Measurements from ENCODE around the gene HLCS.

HLCS gene

DNA sequence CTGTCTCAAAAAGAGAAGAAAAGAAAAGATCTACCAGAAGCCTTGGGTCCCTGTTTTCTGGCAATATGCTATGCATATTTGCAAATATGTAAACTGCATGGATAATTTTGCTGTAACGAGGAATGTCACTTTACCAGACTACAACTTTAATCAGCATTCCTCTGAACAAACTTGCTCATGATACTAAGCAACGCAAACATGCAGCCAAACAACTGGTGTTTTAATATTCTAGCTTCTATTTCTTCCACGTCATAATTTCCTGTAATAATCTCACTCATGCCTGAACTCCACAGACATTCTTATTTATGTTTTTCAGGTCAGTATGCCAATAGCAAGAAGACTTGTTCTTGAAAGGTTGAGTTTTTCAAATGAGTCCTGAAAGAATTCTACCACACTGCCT lies 153.4 kb downstream of the HLCS start:
- no peak for DNase-seq (ENCODE audit: low read depth in 2 of 2)

DNA sequence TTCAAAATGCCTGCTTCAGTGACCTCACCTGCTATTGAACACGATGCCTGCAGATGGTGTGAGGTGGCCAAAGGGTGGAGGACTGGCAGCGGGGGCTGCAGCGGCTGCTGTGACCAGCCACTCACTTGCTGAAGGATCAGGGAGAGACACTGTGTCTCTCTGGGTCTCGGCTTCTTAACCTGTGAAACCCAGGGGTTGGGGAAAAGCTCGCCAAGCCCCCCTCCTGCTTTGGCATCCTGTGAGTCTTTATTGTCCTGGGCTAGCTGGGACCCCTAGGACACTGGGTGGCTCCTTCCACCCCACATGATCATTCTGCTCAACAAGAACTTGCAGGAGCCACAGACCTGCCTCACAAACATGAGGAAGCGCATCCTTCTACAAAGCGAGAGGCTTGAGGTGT lies 154.7 kb downstream of the HLCS start:
- DNase-seq (ENCODE audit: low read depth in 2 of 2) = no peak

DNA sequence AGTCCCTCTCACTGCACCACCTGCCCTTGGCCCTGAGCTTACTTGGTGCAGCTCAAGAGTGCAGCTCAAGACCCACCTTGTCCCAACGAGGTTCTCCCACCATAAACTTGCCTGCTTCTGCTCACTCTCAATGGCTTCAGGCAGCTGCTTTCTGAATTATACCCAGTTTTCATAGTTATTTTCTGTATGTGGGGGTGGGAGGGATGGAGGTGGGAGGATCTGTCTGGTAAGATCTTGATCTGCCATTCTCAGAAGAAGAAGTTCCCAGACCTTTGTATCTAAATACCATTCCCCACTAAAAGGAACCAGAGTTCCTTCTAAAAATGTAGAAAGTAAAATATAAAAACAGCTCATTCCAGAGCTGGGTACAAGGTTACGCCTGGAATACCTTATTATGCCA lies 156.0 kb downstream of the HLCS start:
- no peak for DNase-seq (ENCODE audit: low read depth in 2 of 2)

DNA sequence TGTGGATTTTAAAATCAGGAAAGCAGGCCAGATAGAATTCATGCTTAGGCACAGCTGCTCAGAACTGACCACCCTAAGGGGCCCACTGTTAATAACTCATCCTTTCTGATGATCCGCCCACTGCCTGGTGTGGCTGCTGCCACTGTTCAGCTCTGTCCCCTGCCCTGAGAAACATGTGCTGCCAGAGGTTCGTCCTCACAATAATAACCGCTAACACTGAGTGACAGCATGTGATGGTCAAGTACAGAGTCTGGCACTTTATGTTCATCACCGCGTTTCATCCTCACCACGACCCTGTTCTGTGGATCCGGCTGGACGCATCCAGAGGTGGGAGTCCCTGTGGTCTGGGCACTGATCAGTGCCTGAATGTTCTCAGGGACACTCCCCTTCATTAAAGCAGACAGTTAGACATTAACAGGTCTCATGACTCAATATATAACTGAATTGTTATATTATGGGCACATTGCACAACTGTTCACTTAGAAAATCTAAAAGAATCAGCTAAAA lies 159.0 kb downstream of the HLCS start:
- DNase-seq (ENCODE audit: low read depth in 2 of 2) = no peak

DNA sequence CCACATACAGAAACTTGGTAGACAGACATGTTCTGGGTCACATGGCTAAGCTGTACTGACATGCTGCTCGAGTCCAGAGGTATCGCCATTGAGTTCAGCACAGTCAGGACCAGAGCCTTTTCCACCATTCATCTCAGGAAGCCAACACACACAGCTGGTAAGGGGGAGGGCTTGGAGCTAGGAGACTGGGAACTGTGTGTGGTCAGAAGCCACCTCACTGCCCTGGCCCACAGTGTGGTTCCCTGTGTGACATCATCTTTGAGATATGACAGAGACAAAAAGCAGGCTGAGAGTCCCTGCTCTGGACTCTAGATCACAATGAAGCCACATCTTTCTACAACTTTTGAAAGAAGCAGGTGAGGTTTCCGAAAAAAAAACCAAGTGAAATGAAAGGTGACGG lies 160.4 kb downstream of the HLCS start:
- no peak for DNase-seq (ENCODE audit: low read depth in 2 of 2)

DNA sequence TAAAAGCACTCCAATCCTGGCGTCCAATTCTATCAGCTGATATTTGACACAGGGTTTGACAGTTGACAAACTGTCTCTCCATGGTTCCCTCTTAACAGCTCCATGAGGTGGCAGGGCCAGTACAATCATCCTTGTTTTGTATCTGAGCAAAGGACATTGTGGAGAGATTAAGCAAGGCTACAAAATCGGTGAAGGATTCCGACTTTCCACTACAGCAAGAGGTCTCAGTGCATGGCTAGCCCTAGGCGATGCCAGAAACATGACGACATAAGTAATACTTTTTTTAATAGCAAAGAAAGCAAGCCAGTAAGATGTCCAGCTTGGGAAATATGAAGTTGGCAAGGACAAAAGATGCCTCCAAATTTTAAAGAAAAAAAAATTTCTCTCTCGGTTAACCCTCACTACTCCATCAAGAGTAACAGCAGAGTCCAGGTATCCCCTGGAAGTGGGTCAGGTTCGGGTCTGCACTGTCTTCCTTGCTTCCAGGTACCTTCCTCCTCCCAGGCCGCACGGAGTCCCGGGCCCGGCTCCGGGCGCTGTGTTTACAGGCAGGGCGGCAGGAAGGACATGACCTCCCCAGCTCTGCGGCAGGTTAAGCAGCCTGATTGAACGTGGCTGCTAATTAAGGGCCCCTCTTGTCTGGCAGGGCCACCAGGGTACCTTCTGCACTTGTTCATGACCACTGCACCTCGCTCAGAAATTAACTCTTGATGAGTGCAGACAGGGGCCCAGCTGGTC lies 161.4 kb downstream of the HLCS start:
- DNase-seq (ENCODE audit: low read depth in 2 of 2) = no peak

DNA sequence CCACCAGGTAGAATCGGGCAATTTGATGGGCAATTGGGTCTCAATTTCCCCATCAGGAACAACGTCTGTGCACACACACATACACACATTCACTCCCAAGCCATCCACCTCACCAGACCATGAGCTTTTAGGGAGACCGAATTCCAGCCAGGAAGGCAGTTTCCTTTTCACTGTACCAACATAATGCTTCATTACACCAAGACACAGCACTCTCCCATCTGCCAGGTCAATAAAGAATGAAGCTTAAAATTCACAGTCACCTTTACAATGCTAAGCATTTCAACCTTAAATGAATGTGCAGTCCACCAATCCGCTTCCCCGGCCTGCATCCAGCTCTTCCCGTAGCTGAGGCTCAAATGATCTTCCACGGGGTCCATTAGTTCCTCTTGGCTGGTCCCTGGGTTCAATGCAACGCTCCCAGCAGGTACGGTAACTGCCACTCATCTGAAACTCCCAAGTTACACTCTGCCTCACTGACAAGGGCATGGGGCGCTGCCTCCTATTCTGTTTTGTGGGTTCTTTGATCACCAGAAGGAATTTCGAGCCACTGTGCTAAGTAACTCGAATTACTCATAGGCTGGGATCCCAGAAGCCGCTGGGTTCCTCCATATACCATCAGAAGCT lies 162.5 kb downstream of the HLCS start:
- DNase-seq (ENCODE audit: low read depth in 2 of 2) = no peak

DNA sequence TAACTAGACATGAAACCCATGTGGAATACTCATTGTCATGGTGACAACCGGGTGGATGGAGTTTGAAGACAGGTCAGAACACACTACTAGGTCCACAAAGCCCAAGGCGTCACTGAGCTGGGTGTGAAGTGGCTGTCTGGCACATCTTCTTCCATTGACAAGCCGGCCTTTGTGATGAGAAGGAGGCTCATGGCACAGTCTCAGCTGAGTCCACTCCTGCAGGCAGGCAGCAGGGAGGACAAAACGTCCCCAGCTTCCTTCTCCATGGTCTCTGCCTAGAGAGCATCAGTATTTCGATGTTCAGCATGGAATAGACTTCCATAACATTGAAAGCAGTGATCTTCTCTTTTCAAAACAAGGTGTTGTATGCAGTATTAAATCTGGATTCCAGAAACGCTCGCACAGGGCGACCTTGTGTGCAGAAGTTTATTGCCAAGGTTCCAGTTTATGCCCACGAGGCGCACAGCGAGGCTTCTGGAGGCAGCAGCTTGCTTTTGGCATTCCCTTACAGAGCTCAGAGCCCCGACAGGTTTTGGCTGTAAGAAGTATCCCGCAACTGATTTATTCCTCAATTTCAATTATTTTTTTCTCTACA lies 163.3 kb downstream of the HLCS start:
- DNase-seq (ENCODE audit: low read depth in 2 of 2) = no peak

DNA sequence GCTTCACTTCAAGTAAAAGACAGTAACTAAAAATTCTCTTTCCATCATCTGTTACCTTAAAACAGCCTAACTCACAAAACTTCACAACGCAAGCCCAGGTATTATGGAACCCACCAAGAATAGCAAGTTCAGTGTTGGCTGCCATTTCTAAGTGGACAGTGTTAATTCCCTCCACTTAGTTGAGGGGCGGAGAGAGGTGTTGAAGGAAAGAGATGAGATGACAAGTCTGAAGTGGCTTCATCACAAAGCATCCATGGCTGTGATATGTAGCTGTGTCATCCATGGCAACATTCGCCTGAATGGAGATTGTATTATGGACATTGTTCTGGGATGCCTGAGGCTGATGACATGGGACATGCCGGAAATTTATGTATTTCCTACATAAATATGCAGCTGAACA lies 165.7 kb downstream of the HLCS start:
- no peak for DNase-seq (ENCODE audit: low read depth in 2 of 2)

DNA sequence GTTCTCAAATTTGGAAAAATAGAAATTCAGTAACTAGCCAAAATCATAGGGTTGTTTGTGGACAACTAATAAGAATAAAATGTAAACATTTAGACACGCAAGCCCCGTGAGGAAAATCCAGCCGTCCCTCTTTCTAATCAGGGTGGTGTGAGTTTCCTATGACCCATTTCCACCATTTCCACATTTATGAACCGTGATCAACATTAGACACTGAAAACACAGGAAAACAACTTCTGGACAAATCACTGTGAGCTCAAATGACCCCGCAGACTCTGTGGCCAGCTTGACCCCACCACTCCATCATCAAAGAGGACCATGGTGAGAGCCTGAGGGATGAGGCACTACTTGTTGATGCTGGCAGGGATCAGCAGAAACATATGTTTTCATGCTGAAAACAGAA lies 166.6 kb downstream of the HLCS start:
- no peak for DNase-seq (ENCODE audit: low read depth in 2 of 2)

DNA sequence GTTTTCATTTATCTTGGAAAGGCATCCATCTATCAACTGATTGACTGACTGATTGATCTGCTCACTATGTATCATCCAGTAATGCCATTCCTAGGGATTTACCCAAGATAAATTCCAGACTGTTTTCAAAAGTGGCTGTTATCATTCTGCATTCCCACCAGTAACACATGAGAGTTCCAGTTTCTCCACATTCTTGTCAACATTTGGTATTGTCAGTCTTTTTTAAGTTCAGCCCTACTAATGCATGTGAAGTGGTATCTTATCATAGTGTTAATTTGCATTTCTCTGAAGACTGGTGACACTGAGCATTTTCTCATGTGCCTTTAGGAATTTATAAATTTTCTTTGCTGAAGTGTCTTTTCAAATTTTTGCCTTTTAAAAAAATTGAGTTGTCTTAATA lies 168.0 kb downstream of the HLCS start:
- no peak for DNase-seq (ENCODE audit: low read depth in 2 of 2)

DNA sequence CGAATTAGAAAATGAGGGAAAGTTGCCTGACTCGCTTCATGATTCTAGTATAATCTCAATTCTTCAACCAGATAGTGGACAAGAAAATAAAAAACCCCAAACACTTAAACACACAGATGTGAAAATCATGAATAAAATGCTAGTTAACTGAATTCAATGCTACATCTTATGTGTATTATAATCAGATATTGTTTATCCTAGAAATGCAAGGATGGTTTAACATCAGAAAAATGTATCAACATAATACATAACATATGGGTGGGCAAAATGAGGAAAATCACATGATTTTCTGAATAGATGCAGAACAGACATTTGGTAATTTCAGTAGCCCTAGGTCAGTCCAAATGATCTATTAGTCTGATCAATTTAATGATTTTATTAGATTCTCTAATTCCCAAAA lies 170.4 kb downstream of the HLCS start:
- DNase-seq (ENCODE audit: low read depth in 2 of 2) = no peak

DNA sequence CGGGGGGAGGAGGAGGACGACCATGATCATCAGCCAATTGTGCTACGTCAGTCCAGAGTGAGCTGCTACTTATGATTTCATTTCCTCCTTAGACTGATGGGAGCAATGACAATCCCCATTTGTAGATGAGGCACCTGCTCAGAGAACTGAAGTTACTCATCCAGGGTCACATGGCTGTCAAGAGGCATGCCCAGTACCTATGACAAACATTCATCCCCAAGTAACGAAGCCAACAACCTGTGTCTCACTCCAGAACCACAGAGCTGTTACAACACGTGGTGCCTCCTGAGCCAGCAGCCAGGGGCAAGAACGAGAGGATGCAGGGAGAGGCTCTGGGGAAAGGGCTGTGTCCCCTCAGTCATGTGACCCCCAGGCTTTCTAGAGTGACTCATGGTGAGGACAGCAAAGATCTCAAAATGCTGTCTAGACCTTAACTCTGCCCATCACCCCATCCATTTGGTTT lies 173.9 kb downstream of the HLCS start:
- no peak for DNase-seq (ENCODE audit: low read depth in 2 of 2)

DNA sequence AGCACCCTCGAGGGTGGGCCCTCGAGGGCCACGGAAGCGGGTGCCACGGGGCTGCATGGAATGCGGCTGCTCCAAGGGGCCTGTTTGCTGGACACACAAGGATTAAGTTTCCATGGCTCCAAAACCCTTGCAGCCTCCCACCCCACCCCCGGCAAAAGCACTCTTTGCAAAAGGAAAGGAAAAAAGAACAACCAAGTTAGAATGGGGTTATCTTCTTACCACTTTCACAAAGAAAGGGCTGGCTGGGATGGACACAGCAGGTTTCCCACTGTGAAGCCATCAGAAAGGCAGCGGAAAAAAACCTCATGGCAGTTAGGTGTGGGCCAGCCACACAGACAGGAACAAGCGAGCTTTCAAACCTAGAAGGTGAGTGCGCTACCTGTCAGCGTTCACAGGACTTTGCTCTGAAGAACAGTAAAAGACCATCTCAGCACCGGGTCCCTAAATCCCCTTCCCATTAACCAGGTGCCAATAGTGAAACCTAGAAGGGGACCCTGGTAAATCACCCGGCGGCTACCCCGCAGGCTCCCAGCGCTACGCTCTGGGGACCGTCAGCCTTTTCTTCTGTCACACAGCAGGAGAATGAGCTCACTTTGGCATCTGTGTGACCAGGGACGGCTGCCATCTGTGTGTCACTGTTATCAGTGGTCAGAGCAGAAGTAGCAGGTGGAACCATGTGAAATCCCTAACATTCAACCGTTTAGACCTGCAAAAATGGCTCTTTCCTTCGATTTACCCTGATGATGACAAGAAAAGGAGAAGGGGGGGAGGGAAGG lies 174.6 kb downstream of the HLCS start:
- no peak for DNase-seq (ENCODE audit: low read depth in 2 of 2)

DNA sequence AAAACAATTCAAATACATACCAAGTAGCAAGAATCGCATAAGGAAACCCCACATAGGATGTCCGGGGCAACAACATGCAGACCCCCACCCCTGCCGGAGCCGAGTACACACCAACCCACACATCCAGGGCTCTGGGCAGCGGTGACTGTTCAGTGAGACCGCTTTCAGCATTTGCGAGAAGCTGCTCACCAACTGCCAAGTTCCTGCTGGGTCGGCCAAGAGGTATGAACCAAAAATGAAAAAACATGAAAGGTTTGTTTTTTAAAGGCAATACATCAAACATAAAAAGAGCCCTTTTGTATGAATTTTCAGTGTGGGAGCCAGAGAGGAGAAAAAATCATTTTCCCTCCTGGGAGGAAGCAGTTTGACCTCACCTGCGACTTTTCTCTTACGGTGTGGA lies 175.3 kb downstream of the HLCS start:
- no peak for DNase-seq (ENCODE audit: low read depth in 2 of 2)

DNA sequence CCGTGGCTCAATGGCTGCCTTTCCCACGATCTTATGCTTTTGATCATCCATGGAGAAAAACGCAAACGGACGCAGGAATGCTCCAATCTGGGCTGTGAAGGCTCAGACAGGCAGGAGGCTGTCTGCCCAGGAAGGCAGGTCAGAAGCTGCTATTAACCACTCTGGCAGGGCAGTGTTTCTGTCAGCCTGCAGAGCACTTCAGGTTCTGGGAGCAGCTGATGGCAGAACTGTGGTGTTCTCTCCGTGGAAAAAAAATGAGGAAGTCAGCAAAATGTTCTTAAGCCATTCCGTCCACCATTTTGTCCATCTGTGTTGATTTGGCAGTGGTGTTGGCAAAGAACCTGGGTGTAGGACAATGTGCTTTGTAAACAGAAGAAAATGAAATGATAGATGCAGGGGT lies 175.9 kb downstream of the HLCS start:
- no peak for DNase-seq (ENCODE audit: low read depth in 2 of 2)

DNA sequence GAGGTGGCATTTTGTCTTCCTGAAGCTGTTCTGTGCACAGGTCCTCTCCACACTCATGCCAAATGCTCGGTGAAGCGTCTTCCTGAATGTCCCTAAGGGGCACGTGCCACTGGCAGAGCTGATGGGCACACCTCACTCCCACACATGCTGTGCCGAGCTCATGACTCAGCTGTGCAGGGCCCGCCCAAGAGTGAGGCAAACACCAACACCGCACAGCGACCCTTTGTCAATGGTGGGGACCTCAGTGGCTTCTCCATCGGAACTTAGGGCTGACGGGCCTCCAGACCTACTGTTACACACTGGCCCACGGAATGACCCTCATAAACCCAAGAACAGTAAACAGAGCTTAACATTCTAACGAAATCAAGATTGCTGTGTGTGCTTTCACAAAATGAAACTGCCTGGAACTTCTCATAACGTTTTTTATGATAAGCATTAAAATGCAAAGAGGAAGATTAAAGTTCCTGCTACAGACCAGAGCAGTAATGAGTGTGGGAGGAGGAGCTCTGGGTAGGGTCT lies 178.3 kb downstream of the HLCS start:
- no peak for DNase-seq (ENCODE audit: low read depth in 2 of 2)

DNA sequence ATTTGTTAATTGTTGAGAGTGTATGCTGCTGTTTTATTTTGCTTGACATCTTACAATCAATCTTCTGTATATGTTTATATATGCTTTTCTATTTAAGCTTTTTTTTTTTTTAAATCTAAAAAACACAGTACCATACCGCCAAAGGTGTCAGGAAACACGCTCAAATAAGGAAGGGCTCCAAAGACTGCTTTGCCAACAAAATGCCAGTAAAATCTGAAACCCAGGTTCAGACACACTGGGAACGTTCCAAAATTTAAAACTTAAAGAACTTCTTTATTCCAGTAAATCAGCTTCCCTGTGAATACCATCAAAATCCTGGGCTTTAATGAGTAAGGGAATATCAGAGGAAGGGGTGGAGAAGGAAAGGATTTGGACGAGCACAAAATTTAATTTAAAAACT lies 180.3 kb downstream of the HLCS start:
- DNase-seq (ENCODE audit: low read depth in 2 of 2) = no peak

DNA sequence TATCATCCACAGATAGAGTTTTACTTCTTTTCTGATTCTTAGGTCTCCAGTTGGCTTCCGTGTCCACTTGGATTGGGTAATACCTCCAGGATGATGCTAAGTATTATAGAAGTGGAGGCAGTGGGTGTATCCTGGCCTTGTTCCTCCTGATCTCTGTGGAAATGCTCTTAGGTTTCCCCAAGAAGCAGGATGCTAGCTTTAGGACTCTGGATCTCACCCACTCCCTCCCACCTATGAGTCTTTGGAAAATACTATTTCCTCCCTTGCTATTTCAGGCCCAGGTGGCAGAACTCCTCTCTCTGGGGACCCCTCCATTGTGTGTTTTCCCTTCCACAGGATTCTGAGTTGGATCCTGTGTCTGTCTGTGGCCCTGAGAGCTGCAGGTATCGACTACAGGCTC lies 180.9 kb downstream of the HLCS start:
- DNase-seq (ENCODE audit: low read depth in 2 of 2) = no peak

DNA sequence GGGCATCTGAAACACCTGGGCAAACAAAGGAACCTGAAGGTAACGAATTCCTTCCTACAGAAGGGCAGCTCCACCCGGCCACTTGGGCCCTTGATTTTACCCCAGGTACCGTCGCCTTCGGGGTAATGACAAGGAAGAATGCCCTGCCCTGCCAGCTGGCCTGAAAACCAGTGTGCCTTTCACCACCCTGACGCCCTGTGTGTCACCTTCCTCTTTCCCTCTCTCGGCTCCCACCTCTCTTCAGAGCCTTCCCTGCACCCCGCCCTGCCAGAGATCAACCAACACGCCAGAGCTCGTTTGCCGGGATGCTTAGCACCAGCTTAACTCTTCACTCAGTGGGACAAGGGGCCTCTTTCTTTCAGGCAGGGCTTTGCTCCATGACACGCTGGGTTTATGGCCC lies 181.5 kb downstream of the HLCS start:
- no peak for DNase-seq (ENCODE audit: low read depth in 2 of 2)

DNA sequence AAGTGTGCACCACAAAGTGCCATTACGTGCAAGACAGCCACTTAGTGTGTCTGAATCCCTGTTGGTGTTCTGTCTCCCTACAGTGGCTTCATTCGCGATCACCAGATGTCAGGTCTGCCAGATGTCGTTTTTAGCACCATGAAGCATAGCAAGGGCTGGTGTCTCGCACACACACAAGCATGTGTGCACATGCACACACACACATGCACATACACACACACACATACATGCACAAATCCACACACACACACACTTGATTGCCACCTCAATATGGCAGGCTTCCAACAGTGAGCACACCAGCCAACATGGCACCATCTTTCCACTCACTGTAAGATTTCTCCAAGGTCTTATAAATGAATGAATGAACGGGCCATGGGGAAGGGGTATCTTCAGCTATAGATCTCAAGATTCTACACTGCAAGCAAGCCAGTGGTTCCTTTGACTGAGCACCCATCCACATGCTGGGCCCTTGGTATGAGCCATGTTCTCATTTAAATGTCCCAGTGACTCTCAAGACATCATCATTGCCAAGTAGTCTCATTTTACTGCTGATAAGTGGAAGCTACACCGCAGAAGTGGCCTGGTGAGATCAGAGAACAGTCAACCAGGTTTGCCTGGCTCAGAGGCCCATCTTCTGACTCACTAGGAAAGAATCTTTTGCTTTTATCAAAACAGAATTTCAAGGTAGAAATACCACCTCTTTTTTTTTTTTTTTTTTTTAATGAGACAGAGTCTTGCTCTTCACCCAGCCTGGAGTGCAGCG lies 182.7 kb downstream of the HLCS start:
- no peak for DNase-seq (ENCODE audit: low read depth in 2 of 2)

Data from stimulated activated CD8-positive, alpha-beta memory T cell treated with anti-CD3 and anti-CD28 coated beads, Interleukin-2, amount 100 ng/mL, for 1 hour (primary cell).